ENCODE measurements around the gene PHRF1.

Gene PHRF1

DNA sequence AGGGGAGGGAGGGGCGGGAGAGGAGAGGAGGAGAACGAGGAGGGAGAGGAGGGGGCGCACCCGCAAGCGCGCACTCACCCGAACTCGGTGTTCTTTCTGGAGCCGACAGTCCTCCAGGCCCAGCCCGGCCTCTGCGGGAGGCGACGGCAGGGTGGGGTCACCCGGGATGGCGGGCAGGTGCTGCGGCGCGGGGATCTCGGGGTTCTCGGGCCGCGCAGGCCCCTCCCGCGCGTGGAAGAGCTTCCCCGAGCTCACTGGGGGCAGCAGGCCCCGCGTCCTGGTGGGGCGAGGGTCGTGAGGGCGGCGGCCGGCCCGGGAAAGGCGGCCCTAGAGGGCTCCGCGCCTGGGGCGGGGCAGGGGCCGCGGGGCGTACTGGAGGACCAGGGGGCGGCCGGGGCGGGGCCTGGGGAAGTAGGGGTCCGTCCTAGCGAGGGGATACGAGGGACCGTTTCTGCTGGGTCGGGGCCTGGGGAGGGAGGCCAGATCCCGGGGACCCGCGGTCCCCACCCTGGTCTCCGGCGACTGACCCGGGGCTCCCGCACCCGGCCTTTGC lies 21.0 kb upstream of the PHRF1 start:
- no peak overlapping the region for H3K4me3 ChIP-seq (ENCODE audit: low read length)
- no peak for DNase-seq (ENCODE audit: low read depth)
- TF ChIP-seq, protein P1, sequence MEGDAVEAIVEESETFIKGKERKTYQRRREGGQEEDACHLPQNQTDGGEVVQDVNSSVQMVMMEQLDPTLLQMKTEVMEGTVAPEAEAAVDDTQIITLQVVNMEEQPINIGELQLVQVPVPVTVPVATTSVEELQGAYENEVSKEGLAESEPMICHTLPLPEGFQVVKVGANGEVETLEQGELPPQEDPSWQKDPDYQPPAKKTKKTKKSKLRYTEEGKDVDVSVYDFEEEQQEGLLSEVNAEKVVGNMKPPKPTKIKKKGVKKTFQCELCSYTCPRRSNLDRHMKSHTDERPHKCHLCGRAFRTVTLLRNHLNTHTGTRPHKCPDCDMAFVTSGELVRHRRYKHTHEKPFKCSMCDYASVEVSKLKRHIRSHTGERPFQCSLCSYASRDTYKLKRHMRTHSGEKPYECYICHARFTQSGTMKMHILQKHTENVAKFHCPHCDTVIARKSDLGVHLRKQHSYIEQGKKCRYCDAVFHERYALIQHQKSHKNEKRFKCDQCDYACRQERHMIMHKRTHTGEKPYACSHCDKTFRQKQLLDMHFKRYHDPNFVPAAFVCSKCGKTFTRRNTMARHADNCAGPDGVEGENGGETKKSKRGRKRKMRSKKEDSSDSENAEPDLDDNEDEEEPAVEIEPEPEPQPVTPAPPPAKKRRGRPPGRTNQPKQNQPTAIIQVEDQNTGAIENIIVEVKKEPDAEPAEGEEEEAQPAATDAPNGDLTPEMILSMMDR (conservative IDR thresholded peaks at IDR 0.05; ENCODE audit: low read length), result no peak

DNA sequence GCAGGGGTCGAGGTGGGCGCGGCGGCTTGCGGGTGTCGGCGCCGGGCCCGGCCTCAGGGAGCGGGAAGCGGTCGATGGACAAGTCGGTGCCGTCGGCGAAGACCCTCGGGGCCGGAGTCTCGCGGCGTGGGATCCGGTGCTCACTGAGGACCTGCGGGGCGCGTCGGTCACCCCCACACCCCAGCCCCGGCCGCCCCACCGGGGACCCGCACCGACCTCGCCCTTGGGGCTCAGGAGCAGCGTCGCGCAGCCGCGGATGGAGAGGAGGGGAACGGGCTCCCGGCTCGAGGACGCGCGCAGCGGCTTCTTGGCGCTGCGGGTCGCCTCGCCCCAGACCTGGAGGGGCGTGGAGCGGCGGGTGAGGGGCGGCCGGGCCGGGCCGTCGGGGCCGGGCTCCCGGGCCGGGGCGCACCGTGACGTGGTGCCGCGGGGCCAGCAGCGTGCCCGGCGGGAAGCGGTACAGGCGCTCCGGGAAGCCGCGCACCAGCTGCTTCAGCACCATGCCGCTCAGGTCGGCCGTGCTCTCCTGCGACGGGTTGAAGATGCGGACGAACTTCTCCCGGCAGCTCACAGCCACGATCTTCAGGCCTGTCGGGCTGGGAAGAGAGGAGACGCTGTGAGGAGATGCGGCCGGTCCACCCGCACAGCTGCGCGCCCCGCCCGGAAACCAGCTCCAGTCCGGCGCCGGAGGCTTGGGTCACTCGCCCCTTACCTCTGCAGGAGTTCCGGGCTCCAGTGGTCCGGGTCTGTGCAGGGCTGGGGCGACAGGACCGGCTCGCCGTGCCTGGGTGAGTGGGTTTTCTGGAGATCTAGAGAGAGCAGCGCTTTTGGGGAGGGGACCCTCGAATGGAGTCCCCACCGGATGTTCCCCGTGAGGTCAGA lies 20.2 kb upstream of the PHRF1 start:
- no peak overlapping the region for H3K4me3 ChIP-seq (ENCODE audit: low read length)
- TF ChIP-seq, protein P1 (conservative IDR thresholded peaks at IDR 0.05; ENCODE audit: low read length), result no peak
- no peak for DNase-seq (ENCODE audit: low read depth)

DNA sequence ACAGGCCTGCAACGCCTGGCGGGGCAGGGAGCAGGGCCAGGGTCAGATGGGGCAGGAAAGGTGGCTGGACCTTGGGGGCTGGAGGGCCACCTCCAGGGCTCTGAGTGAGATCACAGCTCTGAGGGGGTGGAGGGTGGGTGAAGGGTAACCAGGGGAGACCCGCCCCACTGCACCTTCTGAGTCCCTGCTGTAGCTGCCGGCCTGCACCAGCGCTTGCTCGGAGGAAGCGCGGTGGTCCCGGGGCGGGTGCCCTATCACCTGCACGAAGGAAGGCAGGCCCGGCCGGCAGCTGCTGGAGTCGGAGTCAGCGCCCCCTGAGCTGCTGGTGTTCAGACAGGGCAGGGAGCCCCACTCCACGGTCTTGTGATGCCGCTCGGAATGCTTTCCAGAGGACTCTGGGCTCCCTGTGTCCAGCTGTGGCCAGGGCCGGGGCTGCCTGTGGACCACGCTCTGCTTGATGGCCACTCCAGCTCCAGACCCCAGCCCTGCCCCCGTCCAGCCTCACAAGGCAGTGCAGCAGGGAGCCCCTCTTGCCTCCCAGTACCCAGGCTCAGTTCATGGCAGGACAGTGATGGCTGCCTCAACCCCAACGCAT lies 19.5 kb upstream of the PHRF1 start:
- H3K4me3 ChIP-seq (ENCODE audit: low read length), result no peak overlapping the region
- DNase-seq (ENCODE audit: low read depth), result no peak
- TF ChIP-seq, protein P1 (conservative IDR thresholded peaks at IDR 0.05; ENCODE audit: low read length), result no peak

DNA sequence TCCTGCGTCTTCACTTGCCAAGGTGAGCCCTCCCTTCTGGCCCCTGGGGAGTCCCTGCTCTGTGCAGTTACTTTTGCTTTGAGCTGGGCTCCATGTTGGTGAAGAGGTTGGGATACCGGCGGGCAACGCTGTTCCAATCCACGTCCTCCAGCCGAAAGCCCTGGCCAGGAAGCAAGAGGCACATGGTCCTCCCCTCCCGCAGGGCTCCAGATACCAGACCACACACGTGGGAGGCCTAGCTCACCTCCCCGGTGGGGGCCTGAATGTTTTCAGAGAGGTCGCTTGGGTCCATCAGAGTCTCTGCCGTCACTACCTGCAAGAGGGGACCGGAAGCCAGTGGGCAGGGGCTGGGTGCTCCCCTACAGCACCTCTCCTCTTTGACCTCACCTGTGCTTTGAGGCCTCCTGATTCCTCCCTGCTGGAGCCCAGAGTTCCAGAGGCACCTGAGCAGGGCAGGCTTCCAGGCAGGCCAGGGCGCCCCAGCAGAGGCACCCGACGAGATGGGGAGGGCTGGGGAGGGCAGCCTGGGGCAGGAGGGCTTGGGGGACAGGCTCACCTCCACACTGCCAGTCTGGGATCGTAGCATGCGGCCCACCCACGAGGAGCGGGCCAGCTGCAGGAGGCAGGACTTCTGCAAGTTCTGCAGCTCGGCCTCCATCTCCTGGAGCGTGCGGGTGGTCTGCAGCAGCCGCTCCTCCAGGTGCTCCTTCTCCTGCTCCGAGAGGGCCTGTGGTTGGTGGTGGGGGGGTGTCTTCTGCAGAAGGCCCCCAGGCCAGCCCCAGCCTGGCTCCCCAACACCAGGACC lies 18.7 kb upstream of the PHRF1 start:
- TF ChIP-seq, protein P1 (conservative IDR thresholded peaks at IDR 0.05; ENCODE audit: low read length), result no peak
- no peak overlapping the region for H3K4me3 ChIP-seq (ENCODE audit: low read length)
- DNase-seq (ENCODE audit: low read depth), result no peak

DNA sequence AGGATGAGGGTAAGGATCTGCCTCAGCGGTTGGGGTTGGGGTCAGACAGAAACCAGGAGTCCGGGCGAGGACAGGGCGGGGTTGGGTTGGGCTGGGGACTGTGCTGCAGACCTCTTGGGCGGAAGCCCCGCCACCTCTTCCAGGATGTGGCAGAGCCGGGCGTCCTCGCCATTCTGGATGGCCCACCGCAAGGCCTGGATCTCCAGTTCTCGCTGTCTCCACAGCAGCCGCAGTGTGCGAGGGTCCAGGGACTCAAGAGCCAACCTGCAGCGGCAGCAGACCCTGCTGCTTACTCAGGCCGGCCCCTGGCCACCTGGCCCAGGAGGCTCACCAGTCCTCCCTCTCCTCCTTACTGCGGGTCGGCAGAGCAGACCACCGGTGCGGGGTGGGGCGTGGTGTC lies 17.8 kb upstream of the PHRF1 start:
- no peak overlapping the region for H3K4me3 ChIP-seq (ENCODE audit: low read length)
- TF ChIP-seq, protein P1 (conservative IDR thresholded peaks at IDR 0.05; ENCODE audit: low read length), result no peak
- DNase-seq (ENCODE audit: low read depth), result no peak

DNA sequence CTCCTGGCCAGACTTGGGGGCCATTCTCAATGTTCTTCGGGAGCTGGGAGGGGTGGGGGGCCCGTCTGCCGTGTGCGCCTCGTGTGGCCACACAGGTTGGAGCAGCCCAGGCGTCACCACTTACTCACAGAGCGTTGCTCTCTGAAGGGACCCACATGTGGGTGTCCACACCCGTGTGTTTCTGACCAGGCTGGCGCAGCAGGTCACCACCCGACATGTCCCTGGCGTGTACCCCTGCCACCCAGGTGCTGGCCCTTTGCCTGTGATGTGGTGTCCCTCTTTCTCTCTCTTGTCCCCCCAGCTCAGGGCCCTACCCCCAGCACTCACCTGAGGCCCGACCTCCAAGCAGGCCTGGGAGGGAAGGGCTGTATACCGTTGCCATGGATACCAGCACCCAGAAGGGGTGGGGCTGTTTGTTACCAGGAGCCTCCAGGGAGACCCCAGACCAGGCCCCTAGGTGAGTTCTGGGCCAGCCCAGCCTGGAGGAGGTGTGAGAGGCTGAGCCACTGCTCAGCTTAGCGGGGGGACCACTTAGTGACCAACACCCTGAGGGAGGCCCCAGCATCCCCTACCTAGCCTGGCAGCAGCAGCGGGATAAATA lies 17.1 kb upstream of the PHRF1 start:
- TF ChIP-seq, protein P1 (conservative IDR thresholded peaks at IDR 0.05; ENCODE audit: low read length), result no peak
- no peak for DNase-seq (ENCODE audit: low read depth)
- no peak overlapping the region for H3K4me3 ChIP-seq (ENCODE audit: low read length)
